Activated CD4-positive, CD25-positive, alpha-beta regulatory T cell (primary cell): ENCODE results near the gene IFIH1.
A peak's percentile ranks its signal among the peaks of the same experiment; 100 is the strongest.

Source experiments
- DNase-seq, 4 experiments: peaks; one replicate each; lab custom pipeline; 2025; lab: John Stamatoyannopoulos, UW

IFIH1 gene

DNA sequence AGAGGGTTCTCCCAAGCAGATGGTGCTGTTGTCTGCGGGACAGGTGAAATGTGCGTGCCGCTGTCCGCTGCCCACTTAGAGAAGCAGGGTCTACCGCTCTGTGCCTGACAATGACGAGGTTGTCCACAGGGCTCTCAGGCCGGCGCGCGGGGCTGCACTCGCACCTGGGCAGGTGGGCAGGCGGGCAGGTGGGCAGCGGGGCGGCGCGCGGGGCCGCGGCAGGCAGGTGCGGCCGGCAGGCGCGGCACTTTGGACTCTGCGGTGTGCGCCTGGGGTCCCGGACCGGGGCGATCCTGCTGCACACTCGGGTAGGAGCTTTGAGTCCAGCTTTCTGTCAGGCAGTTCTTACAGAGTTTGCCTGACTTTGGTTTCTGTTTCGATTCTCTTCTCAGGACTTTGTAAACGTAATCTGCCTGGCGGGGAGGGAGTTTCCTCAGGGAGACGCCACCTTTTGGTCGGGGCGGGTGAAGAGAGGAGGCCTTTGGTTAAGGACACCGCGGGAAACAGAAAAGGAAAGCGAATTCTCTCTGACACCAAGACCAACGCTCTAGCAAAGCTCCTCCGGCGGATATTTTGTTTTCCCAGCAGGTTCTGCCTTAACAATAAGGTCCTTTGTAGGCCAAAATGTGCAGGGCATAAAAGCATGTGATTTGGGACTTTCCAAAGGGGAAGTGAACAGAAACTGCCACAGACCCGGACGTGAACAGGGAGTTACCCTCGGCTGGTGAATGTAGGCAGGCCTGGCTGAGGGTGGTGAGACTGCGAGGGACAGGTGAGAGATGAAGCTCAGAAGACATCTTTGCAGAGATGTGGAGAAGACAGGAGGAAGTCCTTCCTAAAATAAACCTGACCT is at the start of gene IFIH1:
Gene IFIH1 (minus strand): TSS at position 357 of the 853 bp plus-strand sequence. CDS start 377 bp downstream, outside the sequence.
- DNase-seq: peak; percentile 24 to 49 (median 33)

DNA sequence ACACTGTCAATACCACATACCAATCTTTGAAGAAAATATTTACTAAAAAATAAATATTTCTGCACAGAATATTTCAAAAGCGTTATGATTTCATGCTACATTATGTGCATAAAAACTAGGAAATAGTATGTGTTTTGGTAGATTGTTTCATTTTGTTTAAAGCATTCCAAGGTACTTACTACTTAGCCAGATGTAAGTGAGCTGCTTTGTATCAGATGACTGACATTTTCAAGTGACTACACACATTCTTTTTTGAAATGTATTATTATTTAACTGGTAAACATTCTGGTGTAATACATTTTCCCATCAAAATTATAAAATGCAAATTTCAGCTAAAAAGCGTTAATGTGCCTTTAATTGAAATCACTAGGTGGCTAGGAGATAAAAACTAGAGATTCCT is 46.9 kb upstream of the IFIH1 start:
- no peak for DNase-seq

DNA sequence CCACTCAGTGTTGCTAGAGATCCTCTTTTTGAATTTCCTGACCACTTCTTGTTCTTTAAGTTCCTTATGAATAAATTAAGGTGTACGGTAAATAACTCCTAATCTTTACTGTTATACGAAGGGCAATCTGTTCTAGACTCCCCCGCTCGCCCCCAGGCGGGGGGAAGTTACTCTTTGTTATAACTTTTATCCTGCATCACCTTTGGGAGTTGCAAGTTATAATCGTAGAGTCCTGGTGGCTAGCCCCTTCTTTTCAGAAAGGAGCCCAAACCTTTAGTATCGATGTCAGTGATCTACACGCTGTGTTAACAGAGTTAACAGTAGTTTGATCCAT is 26.1 kb upstream of the IFIH1 start:
- DNase-seq: no peak

DNA sequence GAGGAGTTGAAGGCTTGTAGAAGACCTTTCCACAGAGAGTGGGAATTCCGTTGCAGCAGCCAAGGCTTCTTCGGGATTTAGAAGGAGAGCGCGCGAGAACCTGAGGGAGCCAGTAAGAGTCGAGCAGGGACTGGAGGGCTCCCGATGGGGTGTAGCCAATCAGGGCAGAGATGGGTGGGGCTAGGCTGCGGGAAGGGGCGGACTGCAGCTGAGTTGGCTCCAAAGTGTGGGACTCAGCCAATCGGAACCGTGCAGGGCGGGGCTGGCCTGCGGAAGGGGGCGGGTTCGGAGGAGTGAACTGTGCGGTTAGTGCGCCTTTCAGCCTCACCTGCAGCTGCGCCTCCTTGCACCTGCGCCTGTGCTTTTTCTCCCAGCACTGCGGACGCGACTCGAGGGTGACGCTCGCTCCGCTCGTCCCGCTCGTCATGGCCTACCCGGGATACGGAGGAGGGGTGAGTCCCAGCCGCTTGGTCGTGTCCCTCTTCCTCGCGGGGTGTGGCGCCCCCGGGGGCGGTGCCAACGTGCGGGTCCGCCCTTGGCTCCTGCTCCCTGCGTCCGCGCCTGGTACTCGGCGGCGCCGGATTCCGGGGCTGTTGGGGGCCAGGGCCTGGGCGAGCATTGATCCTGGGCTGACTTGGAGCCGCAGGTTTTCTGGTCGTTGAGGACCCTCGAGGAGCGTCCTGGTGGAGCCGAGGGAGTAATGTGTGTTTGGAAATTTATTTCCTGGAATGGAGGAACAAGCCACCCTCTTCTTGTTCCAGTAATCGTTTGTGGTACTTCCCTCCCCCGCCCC is 25.5 kb upstream of the IFIH1 start, which contains the start of gene GCA:
Gene GCA (plus strand): TSS at position 309 of the 793 bp plus-strand sequence. CDS start 117 bp downstream, at position 426.
- peak; percentile 94 to 98 (median 96) for DNase-seq

DNA sequence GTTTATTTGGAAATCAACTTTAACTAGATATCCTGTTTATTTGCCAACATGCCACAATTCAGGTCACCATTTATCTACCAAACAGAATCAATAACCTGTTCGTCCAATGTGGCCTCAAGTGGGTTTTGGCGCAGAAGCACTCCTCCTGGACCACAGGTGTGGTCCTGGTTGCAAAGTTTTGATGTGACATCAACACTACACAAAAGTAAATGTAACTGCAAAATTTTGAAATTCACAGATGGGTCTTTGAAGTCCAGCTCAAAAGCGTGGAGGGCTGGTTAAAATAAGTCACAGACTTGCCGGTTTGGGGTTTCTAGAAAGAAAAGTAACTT is 25.0 kb upstream of the IFIH1 start:
- DNase-seq: no peak

DNA sequence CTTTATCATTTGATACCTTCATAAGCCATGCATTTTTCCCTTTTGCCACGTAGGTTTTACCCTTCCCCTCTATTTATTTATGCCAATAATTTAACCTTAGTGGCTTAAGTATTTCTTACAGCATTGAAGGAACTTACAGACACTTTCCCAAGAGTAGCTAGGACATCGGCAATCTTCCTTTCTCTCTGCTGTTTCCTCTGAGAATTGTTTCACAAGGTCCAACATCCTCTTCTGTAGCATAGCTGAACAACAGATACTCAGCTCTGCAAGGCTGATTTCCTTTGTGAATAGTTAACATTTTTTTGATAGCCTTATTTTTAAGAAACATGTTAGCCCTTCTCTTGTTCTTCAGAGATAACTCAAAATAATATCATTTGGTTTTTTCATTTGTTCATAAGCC is 24.4 kb upstream of the IFIH1 start:
- DNase-seq: no peak

DNA sequence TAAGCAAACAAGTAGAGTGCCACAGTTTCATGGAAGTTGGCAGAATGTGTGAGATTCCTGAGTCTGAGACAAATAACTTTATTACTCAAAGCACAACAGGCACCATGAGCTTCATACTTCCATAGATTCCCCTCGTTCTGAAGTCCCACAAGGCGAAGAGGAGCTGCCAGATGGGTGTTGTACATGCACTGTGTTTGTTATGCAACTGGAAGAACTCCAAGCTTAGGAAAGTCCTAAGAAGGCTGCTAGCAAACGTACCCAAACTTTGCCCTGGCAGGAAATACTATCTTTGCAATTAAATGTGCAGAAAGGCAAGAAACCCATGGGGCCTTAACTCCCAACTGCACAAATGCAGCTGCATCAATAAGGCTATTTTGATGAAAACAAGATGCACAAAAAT is 23.8 kb upstream of the IFIH1 start:
- DNase-seq: no peak

DNA sequence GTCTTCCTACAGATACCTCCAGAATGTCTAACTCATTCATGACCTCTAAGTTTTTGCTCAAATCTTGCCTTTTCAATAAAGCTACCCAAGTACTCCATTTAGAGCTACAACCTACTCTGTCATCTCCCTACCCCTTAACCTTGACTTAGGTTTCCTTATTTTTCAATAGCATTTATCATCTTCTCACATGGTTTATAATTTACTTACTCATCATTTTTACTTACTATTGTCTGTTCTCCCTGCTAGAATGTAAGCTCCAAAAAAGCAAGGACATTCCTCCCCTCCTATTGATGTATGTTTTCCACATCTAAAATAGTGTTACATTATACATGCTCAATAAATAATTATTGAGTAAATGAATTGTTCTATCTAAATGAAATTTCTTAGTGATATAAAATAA is 22.3 kb upstream of the IFIH1 start:
- DNase-seq: no peak

DNA sequence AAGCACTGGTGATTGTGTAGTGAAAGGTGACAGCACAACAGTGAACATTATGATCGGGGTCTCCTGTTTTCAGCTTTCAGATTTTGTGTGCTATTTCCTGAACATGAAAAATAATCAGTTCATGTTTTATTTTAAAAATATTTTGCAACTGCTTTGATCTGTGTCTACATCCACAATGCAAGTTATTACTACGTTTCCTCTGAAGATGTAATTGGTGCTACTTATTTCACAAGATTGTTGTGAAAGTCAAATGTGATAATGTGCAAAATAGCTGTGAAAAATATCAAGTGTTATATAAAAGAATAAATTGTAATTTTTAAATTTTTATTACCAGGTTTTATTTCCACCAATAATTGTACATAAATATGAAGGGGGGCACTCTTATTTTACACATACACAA is 19.4 kb upstream of the IFIH1 start:
- no peak for DNase-seq

DNA sequence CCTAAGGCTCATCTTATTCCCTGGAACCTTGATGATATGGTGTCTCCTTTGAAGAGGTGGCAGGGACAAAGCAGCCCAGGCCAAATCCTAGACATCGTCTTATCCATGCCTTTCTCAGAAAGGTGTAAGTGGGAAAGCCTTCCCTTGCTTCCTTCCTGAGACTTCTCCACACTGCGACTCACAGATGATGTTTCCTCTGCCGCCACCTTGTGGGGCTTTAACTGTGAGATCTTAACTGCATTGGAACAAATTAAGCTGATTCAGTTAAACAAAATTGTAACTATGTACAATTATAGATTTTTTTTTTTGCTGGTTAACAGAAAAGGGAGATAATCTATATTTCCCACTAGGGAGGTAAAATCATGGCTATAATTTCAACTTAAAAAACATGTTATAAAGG is 15.5 kb upstream of the IFIH1 start:
- peak in 1 of 4 experiments; percentile 4 for DNase-seq

DNA sequence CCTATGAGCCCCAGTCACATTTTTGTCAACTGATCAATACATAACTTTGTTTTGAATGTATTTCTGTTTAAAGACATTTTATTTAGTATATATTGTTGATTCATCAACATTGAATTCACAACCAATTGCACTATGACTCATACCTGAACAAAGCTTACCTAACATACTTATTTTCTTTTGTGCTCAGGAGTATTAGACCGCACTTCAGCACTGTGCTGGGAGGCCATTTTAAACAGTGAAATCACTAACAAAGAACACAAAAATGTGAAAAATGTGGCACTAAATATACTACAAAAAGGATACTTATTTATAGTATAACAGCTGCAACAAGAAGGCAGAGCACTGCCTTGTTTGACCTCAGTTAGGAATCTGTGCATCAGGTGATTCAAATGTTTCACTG is 12.4 kb upstream of the IFIH1 start:
- DNase-seq: no peak

DNA sequence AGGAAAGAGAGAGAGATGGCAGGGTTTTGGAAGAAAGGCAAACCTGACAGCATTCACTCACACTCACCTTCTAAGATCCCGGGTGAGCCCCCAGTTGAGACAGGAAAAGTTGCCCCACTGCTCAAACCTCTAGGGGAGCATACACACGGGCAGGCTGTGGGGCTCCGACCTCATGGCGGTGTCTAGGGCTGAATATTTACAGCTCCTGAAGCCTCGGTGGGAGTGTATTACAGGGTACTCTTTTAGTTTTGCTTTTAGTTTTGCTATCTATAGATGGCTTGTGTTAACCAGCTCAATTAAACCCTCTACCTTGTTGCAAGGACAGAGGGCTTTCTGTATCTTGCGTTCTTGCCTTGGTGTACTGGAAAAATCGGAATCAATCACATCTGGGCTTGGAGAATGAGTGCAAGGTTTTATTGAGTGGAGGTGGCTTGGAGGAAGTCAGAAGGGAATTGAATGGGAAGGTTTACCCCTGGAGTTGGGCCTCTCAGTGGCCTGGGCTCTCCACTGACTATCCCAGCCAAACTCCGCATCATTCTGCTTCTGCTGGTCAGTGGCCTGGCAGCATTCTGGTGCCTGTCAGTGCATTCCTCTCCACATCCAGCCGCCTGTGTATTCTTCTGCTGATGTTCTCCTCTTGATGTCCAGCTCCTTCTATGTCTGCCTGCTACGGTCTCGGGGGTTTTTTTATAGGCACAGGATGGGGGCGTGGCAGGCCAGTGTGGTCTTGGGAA is 10.1 kb upstream of the IFIH1 start:
- no peak for DNase-seq

DNA sequence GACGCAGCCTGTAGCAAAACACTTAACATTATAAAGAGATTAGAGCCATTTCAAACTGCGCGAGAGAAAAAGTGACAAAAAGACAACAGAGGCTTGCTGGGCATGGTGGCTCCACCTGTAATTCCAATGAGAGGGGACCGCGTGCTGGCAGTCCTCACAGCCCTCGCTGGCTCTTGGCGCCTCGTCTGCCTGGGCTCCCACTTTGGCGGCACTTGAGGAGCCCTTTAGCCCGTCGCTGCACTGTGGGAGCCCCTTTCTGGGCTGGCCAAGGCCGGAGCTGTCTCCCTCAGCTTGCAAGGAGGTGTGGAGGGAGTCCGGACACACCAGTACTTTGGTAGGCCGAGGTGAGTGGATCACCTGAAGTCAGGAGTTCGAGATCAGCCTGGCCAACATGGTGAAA is 9.3 kb upstream of the IFIH1 start:
- DNase-seq: no peak

DNA sequence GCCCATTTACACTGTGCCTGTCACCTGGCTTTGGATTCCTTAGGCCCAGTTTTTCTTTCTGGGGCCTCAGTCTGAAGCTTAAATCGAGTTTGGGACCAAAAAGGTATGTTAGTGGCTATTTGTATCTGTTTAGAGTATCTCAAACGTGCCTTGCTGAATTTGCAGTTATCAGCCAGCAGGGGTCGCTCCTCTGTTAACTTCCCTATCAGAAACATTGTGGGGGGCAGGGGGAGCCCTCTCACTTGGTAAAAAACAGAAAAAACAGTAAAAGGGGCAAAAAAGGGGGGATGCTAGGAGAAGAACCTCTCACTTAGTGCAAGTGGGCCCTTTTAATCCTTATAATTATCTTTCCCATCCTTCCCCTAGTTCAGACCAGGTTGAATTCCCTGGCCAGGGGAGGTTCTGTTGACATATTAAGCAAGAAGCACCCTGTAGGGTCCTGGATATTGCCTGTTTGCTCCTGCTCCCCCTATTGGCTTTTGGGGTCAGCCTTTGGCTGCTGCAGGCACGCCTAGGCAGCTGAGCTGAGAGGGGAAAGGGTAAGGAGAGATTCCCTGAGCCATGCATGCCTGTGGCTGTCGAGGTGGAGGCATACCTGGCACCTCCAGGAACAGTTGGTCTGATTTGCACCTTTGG is 8.8 kb upstream of the IFIH1 start:
- peak in 1 of 4 experiments; percentile 3 for DNase-seq

DNA sequence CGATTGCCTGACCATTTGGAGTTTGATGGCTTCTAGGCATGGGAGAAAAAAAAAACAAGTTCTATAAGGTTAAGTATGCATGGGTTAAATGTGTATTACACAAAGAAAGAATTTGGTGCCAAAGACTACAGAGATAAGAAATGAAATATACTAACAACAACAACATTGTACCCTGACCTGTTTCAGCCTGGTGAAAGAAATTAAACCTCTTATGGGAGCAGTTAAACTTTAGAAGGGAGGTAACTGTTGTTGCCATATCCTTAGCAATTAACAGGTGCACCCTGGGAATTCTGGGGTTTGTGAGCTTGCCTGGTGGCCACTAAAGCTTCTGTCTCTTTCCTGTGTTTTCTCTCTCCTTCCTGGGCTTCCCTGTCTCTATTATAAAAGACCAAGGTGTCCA is 6.5 kb upstream of the IFIH1 start:
- DNase-seq: no peak

DNA sequence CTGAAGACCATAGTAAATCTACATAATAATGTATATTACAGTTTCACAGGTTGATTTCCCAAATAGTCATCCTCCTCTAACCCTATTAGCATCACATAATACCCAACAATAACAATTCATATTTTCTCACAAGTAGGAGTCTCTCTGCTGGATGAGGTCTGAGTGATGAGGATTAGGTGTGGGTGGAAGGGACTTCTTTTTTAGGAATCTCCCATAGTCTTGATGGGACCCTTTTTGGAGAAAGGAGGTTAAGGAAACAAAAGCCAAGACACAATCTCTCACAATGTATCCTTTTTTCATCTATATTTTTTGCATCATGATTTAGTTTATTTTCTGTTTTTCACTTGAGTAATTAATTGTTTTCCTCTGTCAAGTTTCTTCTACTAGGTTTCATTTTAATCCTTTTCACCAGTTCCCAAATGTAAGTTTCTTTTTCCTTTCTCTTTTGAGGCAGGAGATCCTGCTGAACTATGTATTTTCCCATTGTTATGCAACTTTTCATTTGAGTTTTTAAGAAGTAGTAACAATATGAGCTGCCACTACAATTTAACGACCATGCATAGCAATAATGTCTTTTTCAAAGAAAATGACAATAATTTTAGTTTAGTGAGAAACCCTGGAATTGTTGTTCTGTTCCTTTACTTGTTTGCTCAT is 2.5 kb upstream of the IFIH1 start:
- DNase-seq: no peak

DNA sequence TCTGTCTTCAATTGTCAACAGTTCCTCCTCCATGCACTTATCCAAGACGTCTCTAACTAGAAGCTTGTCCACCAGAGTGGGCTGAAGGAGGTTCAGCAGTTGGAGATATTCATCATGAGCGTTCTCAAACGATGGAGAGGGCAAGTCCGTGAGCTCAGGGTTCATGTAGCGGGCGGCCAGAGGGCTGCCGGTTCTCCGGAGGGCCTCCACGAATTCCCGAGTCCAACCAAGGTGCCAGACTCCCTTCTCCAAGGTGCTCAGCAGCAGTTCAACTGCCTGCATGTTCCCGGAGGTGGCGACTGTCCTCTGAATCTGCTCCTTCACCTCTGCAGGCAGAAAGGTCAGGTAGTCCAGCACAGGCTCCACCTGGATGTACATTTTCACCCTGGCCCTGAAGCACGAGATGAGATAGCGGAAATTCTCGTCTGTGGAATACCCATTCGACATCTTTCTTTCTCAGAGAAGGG is 590 bp downstream of the IFIH1 start:
- DNase-seq: no peak

DNA sequence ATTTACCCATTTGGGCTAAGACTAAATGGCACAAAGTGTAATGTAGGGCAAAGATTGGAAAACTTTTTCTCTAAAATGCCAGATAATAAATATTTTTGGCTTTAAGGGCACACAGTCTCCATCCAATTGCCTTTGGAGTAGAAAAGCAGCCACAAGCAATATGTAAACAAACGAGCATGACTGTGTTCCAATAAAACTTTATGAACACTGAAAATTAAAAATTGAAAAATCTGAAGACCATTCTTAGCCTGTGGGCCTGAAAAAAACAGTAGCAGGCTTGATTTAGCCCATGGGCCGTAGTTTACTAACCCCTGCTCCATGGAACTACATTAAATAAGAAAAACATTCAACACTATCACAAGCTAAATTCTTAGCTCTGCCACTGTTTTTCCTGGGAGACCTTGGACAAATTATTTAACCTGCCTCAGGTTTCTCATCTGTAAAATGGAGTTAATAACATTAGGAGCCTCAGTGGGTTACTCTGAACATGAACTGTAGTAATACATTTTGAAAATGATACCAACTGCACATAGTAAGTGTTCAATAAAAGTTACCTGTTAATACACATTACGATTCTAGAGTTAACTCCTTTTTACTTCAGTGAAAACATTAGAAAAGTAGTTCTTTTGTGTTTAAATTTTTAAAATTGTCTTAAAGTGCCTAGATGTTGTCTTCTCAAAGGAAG is 1.3 kb downstream of the IFIH1 start:
- DNase-seq: no peak

DNA sequence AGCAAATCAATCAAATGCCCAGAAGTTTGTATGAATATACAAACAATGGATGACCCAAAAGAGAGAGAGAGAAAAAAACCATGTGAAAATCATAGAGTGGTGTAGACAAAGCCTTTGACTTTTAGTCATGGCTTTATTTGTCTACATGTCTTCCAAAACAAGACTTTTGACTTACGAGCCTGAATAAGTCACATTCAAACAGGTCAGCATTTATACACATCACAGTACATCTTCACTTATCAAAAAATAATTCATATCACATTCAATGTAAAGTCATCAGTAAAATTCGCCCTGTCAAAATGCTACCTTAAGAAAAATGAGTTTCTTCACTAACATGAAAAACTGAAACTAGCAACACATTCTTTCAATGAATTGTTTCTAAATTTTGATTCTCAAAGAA is 1.9 kb downstream of the IFIH1 start:
- DNase-seq: no peak

DNA sequence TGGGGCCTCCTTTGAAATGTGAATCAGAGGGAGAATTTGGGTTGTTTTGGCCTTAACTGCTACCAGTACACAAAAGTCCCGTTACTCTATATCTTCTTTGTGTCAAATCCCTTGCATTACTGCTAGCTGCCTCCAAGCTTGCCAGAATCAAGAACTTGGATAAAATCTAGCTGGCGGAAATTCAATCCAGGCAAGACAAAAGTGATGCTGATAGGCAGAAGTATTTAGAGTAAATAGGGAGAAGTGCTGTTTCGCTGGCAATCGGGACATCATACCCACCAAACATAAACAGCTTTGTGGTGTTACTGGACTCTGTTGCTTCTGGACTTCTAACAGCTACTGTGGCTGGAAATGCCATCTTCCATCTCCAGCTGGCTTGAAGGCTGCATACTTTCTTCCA is 2.5 kb downstream of the IFIH1 start:
- DNase-seq: no peak

DNA sequence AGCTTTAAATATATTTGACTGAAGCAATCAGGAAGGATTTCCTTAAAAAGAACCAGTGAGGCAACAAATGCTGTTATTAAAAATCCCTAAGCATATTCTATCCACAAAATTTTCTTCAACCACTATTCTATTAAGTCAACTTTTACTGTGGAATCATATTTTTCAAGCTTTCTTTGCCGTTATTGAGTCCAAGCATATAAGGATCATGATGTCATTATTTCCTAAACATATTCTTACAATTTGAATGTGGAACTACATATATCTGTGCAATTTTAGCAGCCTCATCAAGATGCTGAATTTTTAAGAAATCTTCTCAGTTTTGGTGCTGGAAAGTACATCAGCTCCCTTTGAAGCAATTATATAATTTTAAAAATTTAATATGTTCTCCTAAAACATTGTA is 5.6 kb downstream of the IFIH1 start:
- DNase-seq: no peak
